AG09319 (cell line): ENCODE measurements around the gene RAD1.
A peak's percentile ranks its signal among the peaks of the same experiment; 100 is the strongest.

Experiments used
- DNase-seq: peaks from one replicate; pipeline ENCODE4 v3.0.0-alpha.2; 2010; ENCODE audit warnings: low read depth; ENCODE audit errors: extremely low read depth
- TF ChIP-seq, protein P1 (sequence below): IDR thresholded peaks from 2 replicates; pipeline ENCODE4 v1.5.1; 2011; ENCODE audit warnings: low read depth, mild to moderate bottlenecking, inconsistent platforms, low read length, moderate library complexity

RAD1 gene

DNA sequence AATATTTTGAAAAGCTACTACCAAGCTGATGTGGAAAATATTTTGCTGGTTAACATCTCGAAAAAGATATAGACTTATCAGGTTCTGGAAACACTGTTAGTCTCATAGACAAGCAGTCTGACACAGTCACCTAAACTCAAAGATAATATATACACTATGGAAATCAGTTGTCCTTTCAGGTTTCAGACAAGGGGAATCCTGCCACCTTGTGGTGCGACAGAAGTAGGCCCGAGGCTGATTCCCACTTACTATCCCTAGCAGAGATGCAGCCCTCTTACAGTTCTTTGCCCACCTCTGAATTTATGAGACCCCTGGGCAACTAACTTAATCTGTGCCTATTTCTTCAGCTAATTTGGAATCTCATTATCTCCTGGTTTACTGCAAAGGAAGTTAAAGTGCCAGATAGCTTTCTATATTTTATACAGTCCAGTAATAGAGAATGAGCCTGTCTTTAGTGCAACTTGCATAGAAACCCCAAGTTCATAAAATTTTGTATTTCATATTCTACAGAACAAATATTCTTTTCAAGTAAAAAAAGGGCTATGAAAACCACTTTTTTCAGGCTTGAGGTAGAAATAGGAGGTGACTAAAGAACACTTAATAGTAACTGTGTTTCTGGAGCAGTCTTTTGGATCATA, 16.9 kb downstream of the RAD1 start:
- TF ChIP-seq, protein P1, sequence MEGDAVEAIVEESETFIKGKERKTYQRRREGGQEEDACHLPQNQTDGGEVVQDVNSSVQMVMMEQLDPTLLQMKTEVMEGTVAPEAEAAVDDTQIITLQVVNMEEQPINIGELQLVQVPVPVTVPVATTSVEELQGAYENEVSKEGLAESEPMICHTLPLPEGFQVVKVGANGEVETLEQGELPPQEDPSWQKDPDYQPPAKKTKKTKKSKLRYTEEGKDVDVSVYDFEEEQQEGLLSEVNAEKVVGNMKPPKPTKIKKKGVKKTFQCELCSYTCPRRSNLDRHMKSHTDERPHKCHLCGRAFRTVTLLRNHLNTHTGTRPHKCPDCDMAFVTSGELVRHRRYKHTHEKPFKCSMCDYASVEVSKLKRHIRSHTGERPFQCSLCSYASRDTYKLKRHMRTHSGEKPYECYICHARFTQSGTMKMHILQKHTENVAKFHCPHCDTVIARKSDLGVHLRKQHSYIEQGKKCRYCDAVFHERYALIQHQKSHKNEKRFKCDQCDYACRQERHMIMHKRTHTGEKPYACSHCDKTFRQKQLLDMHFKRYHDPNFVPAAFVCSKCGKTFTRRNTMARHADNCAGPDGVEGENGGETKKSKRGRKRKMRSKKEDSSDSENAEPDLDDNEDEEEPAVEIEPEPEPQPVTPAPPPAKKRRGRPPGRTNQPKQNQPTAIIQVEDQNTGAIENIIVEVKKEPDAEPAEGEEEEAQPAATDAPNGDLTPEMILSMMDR = peak; percentile 88
- DNase-seq = peak; percentile 41

DNA sequence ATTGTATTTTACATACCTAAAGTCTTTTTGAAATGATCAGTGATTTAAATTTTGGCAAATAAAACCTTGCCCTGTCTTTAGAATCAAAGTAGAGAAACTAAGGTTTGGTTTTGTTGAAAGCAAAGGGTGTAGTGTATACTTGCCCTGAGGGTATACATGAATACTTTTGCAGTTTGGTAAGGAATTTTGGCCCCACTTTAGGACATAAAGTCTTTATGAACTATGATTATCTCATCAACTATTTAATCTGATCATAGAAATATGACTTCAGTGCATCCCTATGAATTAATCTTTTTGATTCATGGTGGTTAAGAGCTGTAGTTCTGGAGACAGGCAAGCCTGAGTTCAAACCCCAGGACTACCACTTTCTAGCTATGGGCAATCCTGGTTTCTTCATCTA, 17.7 kb downstream of the RAD1 start:
- TF ChIP-seq, protein P1 = no peak

DNA sequence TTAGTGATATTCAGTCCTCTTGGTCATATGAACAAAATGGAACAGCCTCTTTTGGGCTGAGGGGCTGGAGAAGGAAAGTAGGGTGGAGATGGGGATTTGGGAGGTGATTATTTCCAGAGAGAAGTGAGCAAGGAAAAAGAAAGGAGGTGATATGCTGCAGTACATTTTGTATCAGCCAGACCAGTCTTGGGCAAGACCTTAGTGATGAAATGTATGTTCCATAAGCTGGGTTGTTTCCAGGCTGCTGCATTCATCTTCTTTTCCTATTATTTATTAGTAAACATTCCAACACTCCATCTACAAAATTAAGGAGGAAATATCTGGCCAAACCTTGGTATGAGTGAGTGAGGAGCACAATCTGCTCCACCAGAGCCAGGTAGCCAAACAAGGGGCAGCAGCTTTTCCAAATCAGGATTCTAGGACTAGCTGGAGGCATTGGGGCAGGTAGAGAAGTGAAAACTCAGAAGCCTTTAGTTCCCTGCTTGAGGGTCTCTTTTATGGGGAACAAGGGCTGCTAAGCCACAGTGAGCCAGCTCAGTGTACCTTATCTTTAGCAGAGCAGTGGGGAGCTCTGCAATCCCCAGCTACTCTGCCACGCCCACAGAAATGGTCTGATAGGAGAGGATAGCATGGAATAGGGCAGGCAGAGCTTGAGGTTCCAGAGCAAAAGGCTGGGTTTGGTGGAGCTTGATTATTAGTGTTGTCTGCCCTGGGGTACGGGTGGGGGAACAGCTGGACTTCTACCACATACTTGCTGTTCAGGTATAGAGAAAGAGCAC, 19.5 kb downstream of the RAD1 start:
- TF ChIP-seq, protein P1 = no peak
- no peak for DNase-seq

More for the DNA sequence above, 17.7 kb downstream of the RAD1 start:
- DNase-seq = no peak

DNA sequence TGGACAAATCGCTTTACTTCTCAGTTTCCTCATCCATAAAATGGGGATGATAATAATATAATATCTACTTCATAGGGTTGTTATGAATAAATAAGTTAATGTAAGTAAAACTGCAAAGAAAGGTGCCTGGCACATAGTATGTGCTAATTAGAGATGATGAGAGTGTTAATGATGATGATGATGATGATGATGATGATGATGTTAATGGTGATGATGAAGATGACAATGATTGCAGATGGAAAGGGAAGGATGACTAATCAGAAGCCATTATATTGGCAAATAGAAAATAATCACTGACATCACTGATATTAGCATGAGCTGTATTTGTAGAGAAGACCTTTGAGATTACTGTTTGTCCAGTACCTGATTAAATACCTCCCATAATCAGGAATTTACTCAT, 20.6 kb downstream of the RAD1 start:
- no peak for DNase-seq
- TF ChIP-seq, protein P1 = no peak

- TF ChIP-seq, protein P1 = no peak
- DNase-seq = no peak
Measured at GRCh38 chr5:34892414-34892813, 22.9 kb downstream of the RAD1 start.

GRCh38 chr5:34891981-34892380, 23.3 kb downstream of the RAD1 start:
- TF ChIP-seq, protein P1 = no peak
- peak; percentile 90 for DNase-seq

DNA sequence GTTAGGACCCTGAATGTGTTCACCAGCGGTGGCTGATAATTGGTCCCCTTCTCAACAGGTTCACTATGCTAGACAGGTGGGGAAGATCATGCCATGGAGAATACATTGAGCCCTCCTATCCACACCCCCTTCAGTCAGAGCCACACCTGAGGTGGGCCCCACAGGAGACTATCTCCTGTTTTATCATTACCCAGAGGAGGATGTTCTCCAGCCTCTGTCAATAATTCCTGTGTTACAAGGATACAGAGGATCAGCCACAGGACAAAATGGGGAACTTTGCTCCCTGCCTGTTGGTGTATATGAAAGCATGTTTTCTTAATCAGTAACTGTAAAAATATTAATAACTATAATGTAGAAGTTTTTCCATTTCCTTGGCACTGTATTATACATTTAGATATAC, 25.9 kb downstream of the RAD1 start:
- TF ChIP-seq, protein P1 = no peak
- DNase-seq = no peak
